ENCODE results near the gene ZNF558.

ZNF558 gene

DNA sequence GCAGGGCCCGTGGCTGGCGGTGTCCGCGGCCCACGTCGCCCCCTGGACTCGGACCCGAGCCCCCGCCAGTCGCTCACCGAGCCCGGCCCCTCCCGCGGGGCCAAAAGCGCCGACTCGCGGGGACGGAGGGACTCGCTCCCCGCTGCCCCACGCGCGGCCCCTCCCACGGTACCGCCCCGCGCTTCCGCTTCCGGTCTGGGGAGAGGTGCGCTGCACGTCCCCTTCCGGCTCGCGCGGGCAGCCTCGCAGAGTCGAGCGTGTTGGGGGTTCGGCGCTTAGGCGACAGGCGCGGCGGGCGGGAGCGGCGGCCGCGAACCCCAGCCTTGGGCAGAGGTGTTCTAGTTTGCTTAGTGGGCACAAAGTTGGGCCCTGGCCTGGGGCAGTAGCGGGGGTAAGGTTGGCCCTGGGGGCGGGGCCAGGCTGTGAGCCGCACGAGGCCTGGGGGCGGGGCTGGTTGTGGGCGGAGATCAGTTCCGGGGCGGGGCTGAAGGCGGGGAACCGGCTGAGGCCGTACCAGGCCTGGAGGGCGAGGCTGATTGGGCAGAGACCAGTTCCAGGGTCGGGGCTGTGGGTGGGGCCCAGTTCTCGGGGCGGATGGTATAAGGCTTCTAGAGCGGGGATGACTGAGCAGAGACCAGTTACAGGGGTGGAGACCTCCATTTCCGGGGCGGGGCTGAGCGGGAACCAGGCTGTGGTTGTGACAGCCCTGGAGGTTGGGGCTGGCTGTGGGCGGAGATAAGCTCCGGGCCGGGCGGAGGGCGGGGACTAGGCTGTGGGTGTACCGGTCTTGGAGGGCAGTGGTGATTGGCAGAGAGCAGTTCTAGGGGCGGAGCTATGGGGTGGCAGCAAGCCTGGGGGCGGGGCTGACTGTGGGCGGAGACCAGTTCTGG, at the start of gene ZNF558, which contains the start of gene MBD3L1:
Gene ZNF558, minus strand, starts transcription at position 173 of the 890 bp plus-strand sequence. CDS start 9,645 bp downstream, outside the sequence.
Gene MBD3L1, plus strand, starts transcription at position 246 of the 890 bp plus-strand sequence. CDS start 10,302 bp downstream, outside the sequence.
- in situ Hi-C loops (cut with MboI; ENCODE audit: low pct_unique_long_range_greater_than_20kb, low sequenced_read_pairs, unreplicated experiment), result no loop called here
- peak; percentile 93 for DNase-seq (ENCODE audit: low spot score)
- TF ChIP-seq, protein P1, sequence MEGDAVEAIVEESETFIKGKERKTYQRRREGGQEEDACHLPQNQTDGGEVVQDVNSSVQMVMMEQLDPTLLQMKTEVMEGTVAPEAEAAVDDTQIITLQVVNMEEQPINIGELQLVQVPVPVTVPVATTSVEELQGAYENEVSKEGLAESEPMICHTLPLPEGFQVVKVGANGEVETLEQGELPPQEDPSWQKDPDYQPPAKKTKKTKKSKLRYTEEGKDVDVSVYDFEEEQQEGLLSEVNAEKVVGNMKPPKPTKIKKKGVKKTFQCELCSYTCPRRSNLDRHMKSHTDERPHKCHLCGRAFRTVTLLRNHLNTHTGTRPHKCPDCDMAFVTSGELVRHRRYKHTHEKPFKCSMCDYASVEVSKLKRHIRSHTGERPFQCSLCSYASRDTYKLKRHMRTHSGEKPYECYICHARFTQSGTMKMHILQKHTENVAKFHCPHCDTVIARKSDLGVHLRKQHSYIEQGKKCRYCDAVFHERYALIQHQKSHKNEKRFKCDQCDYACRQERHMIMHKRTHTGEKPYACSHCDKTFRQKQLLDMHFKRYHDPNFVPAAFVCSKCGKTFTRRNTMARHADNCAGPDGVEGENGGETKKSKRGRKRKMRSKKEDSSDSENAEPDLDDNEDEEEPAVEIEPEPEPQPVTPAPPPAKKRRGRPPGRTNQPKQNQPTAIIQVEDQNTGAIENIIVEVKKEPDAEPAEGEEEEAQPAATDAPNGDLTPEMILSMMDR (IDR thresholded peaks at IDR 0.05; ENCODE audit: extremely low read depth, insufficient read depth, missing control alignments), result peak; percentile 45

DNA sequence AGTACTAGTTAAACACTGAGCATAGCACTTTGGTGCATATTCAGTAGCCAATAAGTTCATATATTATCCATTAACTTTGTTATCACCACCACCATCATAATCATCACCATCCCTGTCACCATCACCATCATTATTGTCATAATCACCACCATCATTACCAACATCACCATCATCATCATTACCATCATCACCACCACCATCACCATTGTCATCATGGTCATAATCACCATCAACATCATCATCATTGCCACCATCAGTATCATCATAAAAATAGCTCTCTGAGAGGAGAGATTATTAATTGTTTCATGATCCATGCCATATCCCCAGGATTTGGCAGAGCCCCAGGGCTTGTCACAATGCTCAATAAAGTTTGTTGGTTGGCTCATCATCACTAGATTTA, 49.4 kb upstream of the ZNF558 start:
- no peak for DNase-seq (ENCODE audit: low spot score)
- TF ChIP-seq, protein P1 (IDR thresholded peaks at IDR 0.05; ENCODE audit: extremely low read depth, insufficient read depth, missing control alignments), result no peak
- in situ Hi-C loops (cut with MboI; ENCODE audit: low pct_unique_long_range_greater_than_20kb, low sequenced_read_pairs, unreplicated experiment), result no loop called here

- TF ChIP-seq, protein P1 (IDR thresholded peaks at IDR 0.05; ENCODE audit: extremely low read depth, insufficient read depth, missing control alignments), result no peak
- DNase-seq (ENCODE audit: low spot score), result no peak
- in situ Hi-C loops (cut with MboI; ENCODE audit: low pct_unique_long_range_greater_than_20kb, low sequenced_read_pairs, unreplicated experiment), result no loop called here
Observed at GRCh38 chr19:8880868-8881488, 48.9 kb upstream of the ZNF558 start.

GRCh38 chr19:8877854-8878705, 46.0 kb upstream of the ZNF558 start:
- no peak for DNase-seq (ENCODE audit: low spot score)
- TF ChIP-seq, protein P1 (IDR thresholded peaks at IDR 0.05; ENCODE audit: extremely low read depth, insufficient read depth, missing control alignments), result no peak
- in situ Hi-C loops (cut with MboI; ENCODE audit: low pct_unique_long_range_greater_than_20kb, low sequenced_read_pairs, unreplicated experiment), result no loop called here

DNA sequence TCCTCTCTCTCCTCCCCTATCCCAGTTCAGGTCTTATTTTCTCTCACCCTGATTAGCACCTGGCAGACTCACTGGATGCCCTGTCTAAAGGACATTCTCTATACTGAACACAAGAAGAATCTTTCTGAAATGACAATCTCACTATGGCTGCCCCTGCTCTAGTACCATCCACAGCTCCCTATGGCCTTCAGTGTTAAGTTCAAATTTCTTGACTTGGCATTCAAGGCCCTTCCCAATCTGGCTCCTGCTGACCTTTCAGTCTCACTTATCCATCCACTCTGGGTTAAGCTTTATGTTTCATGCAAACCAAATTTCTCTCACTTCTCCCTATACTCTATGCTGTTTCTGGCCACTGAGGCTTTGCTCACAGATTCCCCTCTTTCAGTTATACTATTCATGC, 34.2 kb upstream of the ZNF558 start:
- TF ChIP-seq, protein P1 (IDR thresholded peaks at IDR 0.05; ENCODE audit: extremely low read depth, insufficient read depth, missing control alignments), result no peak
- in situ Hi-C loops (cut with MboI; ENCODE audit: low pct_unique_long_range_greater_than_20kb, low sequenced_read_pairs, unreplicated experiment), result no loop called here
- DNase-seq (ENCODE audit: low spot score), result no peak

DNA sequence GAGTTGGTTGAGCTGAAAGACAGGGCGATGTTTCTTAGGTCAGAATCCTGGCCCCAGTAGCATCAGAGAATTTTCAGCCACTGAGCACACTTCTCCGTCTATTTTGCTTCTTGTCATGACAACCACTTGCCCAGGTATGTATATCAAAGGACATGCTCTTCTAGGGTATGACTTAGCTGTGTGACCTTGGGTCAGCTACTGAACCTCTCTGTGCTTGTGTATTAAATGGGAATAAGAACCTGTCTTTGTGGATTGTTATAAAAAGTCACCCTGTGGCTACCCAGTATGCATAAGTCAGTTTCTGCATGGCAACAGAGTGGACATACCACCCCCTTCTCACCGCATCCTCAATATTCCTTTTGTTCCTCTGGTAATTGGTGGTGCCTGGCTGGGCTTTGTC, 26.2 kb upstream of the ZNF558 start:
- in situ Hi-C loops (cut with MboI; ENCODE audit: low pct_unique_long_range_greater_than_20kb, low sequenced_read_pairs, unreplicated experiment), result no loop called here
- no peak for DNase-seq (ENCODE audit: low spot score)
- TF ChIP-seq, protein P1 (IDR thresholded peaks at IDR 0.05; ENCODE audit: extremely low read depth, insufficient read depth, missing control alignments), result no peak
